ENCODE results near the gene PRKCH.

The PRKCH gene

GRCh38 chr14:61346221-61346620 lies 24.8 kb downstream of the PRKCH start:
- H3K27me3 Mint-ChIP-seq = no peaks in the 10 kb centered on the region
- peaks cover 68% of the 10 kb centered on the region for H3K36me3 Mint-ChIP-seq (ENCODE audit: insufficient read depth)
- H3K4me1 Mint-ChIP-seq (ENCODE audit: low read depth in 2 of 2) = peaks cover 91 to 95% of the 10 kb centered on the region in 2 donors
- H3K4me3 Mint-ChIP-seq = peak overlapping the region; percentile 75 to 80
- H3K27ac Mint-ChIP-seq = peak overlapping the region; percentile 94 to 95
- no peaks in the 10 kb centered on the region for H3K9me3 Mint-ChIP-seq
- ATAC-seq (replicated peaks) = no peak
- DNase-seq = no peak

GRCh38 chr14:61346793-61347192 lies 25.4 kb downstream of the PRKCH start:
- Mint-ChIP-seq H3K27me3 (no peaks in the 10 kb centered on the region), H3K4me3 (peak overlapping the region; percentile 75 to 80), H3K36me3 (ENCODE audit: insufficient read depth) (peaks cover 63% of the 10 kb centered on the region), H3K4me1 (ENCODE audit: low read depth in 2 of 2) (peaks cover 91 to 95% of the 10 kb centered on the region in 2 donors), H3K9me3 (no peaks in the 10 kb centered on the region), H3K27ac (peak overlapping the region; percentile 94 to 95)
- DNase-seq (no peak), ATAC-seq (replicated peaks) (no peak)

- Mint-ChIP-seq H3K4me1 (ENCODE audit: low read depth in 2 of 2) (peaks cover 89 to 95% of the 10 kb centered on the region in 2 donors), H3K36me3 (ENCODE audit: insufficient read depth) (peaks cover 58% of the 10 kb centered on the region), H3K27ac (peak overlapping the region; percentile 94 to 95), H3K9me3 (no peaks in the 10 kb centered on the region), H3K27me3 (no peaks in the 10 kb centered on the region), H3K4me3 (peak overlapping the region; percentile 75 to 80)
- DNase-seq (no peak), ATAC-seq (replicated peaks) (peak; percentile 31)
Measured at GRCh38 chr14:61347826-61348443, 26.6 kb downstream of the PRKCH start.

GRCh38 chr14:61350427-61351270 lies 29.3 kb downstream of the PRKCH start:
- ATAC-seq (replicated peaks) (peak; percentile 44), DNase-seq (no peak)
- no peaks in the 10 kb centered on the region for H3K27me3 Mint-ChIP-seq
- peak overlapping the region; percentile 74 to 80 for H3K4me3 Mint-ChIP-seq
- peaks cover 74 to 98% of the 10 kb centered on the region in 2 donors for H3K4me1 Mint-ChIP-seq (ENCODE audit: low read depth in 2 of 2)
- H3K27ac Mint-ChIP-seq = peak overlapping the region; percentile 94 to 95
- peaks cover 40% of the 10 kb centered on the region for H3K36me3 Mint-ChIP-seq (ENCODE audit: insufficient read depth)
- no peaks in the 10 kb centered on the region for H3K9me3 Mint-ChIP-seq

- Mint-ChIP-seq H3K4me3 (peak overlapping the region; percentile 74 to 80), H3K9me3 (no peaks in the 10 kb centered on the region), H3K27me3 (no peaks in the 10 kb centered on the region), H3K36me3 (ENCODE audit: insufficient read depth) (peaks cover 45% of the 10 kb centered on the region), H3K4me1 (ENCODE audit: low read depth in 2 of 2) (peaks cover 75 to 98% of the 10 kb centered on the region in 2 donors), H3K27ac (peak overlapping the region; percentile 94 to 95)
- DNase-seq = no peak
- ATAC-seq (replicated peaks) = peak; percentile 47
Measured at GRCh38 chr14:61351477-61351876, 30.1 kb downstream of the PRKCH start.

GRCh38 chr14:61355892-61356325 lies 34.5 kb downstream of the PRKCH start:
- H3K4me1 Mint-ChIP-seq (ENCODE audit: low read depth in 2 of 2) = peaks cover 72 to 96% of the 10 kb centered on the region in 2 donors

GRCh38 chr14:61357123-61357522 lies 35.7 kb downstream of the PRKCH start:
- no peaks in the 10 kb centered on the region for H3K9me3 Mint-ChIP-seq
- peaks cover 65 to 91% of the 10 kb centered on the region in 2 donors for H3K4me1 Mint-ChIP-seq (ENCODE audit: low read depth in 2 of 2)
- H3K27ac Mint-ChIP-seq = peak overlapping the region; percentile 9 to 95
- no peak for DNase-seq
- peaks cover 40% of the 10 kb centered on the region for H3K36me3 Mint-ChIP-seq (ENCODE audit: insufficient read depth)
- H3K27me3 Mint-ChIP-seq = no peaks in the 10 kb centered on the region
- H3K4me3 Mint-ChIP-seq = peak overlapping the region; percentile 35 to 56
- ATAC-seq (replicated peaks) = no peak

More at GRCh38 chr14:61355892-61356325, 34.5 kb downstream of the PRKCH start:
- Mint-ChIP-seq H3K9me3 (no peaks in the 10 kb centered on the region), H3K27me3 (no peaks in the 10 kb centered on the region), H3K4me3 (peak overlapping the region; percentile 35 to 56), H3K27ac (peak overlapping the region; percentile 9 to 95), H3K36me3 (ENCODE audit: insufficient read depth) (peaks cover 43% of the 10 kb centered on the region)
- ATAC-seq (replicated peaks) = peak; percentile 43
- no peak for DNase-seq

- Mint-ChIP-seq H3K4me3 (peak overlapping the region; percentile 35 to 56), H3K36me3 (ENCODE audit: insufficient read depth) (peaks cover 35% of the 10 kb centered on the region), H3K27me3 (no peaks in the 10 kb centered on the region), H3K9me3 (no peaks in the 10 kb centered on the region), H3K4me1 (ENCODE audit: low read depth in 2 of 2) (peaks cover 57 to 76% of the 10 kb centered on the region in 2 donors), H3K27ac (peak overlapping the region; percentile 9 to 95)
- ATAC-seq (replicated peaks) (no peak), DNase-seq (no peak)
Measured at GRCh38 chr14:61358554-61359226, 37.3 kb downstream of the PRKCH start.

- no peaks in the 10 kb centered on the region for H3K27me3 Mint-ChIP-seq
- peaks cover 30% of the 10 kb centered on the region for H3K36me3 Mint-ChIP-seq (ENCODE audit: insufficient read depth)
- peak overlapping the region; percentile 46 to 56 for H3K4me3 Mint-ChIP-seq
- peaks cover 46 to 53% of the 10 kb centered on the region in 2 donors for H3K4me1 Mint-ChIP-seq (ENCODE audit: low read depth in 2 of 2)
- H3K9me3 Mint-ChIP-seq = no peaks in the 10 kb centered on the region
- H3K27ac Mint-ChIP-seq = peak overlapping the region; percentile 19 to 95
- DNase-seq = no peak
- peak; percentile 68 for ATAC-seq (replicated peaks)
Measured at GRCh38 chr14:61360796-61361525, 39.6 kb downstream of the PRKCH start.

GRCh38 chr14:61362072-61362750 lies 40.8 kb downstream of the PRKCH start:
- Mint-ChIP-seq H3K9me3 (no peaks in the 10 kb centered on the region), H3K36me3 (ENCODE audit: insufficient read depth) (peaks cover 29% of the 10 kb centered on the region), H3K4me1 (ENCODE audit: low read depth in 2 of 2) (peaks cover 42 to 43% of the 10 kb centered on the region in 2 donors), H3K27me3 (no peaks in the 10 kb centered on the region), H3K4me3 (no peak overlapping the region), H3K27ac (no peak overlapping the region)
- ATAC-seq (replicated peaks) = no peak
- no peak for DNase-seq

GRCh38 chr14:61364243-61364642 lies 42.9 kb downstream of the PRKCH start:
- Mint-ChIP-seq H3K4me3 (no peak overlapping the region), H3K4me1 (ENCODE audit: low read depth in 2 of 2) (peaks cover 22 to 40% of the 10 kb centered on the region in 2 donors), H3K27me3 (no peaks in the 10 kb centered on the region), H3K9me3 (no peaks in the 10 kb centered on the region), H3K36me3 (ENCODE audit: insufficient read depth) (peaks cover 30% of the 10 kb centered on the region), H3K27ac (no peak overlapping the region)
- ATAC-seq (replicated peaks) = peak; percentile 20
- no peak for DNase-seq

GRCh38 chr14:61365667-61366212 lies 44.4 kb downstream of the PRKCH start:
- Mint-ChIP-seq H3K27ac (no peak overlapping the region), H3K4me3 (no peak overlapping the region), H3K27me3 (no peaks in the 10 kb centered on the region), H3K9me3 (no peaks in the 10 kb centered on the region), H3K4me1 (ENCODE audit: low read depth in 2 of 2) (peaks cover 17 to 43% of the 10 kb centered on the region in 2 donors), H3K36me3 (ENCODE audit: insufficient read depth) (peaks cover 21% of the 10 kb centered on the region)
- ATAC-seq (replicated peaks) (no peak), DNase-seq (no peak)

Measured in effector memory CD8-positive, alpha-beta T cell (primary cell).